GM23338 (cell line): ENCODE results near the gene CCDC28B. TPM values are rescaled to one million over a fixed set of nuclear protein-coding genes. Genes with fewer than 3 reads are reported as not detected.
A peak's percentile ranks its signal among the peaks of the same experiment; 100 is the strongest.

Source experiments
- ATAC-seq: fragments of 200-7000 bp; cut with Tn5 transposase; 3 replicates; pipeline ENCODE4 v1.9.1; 2020
- DNase-seq: peaks from one replicate; pipeline ENCODE4 v3.0.0-alpha.2; 2015; ENCODE audit warnings: low spot score
- H2AFZ ChIP-seq: fragments of 200-600 bp; sonication (generic); 2 replicates; pipeline ENCODE4 v1.8.0; 2016; ENCODE audit warnings: antibody characterized with exemption, mild to moderate bottlenecking, moderate library complexity
- H3F3A ChIP-seq: fragments of 200-600 bp; sonication (generic); replicated peaks from 2 replicates; pipeline ENCODE4 v1.8.0; 2017; ENCODE audit warnings: antibody characterized with exemption, mixed run types, low read depth
- H3K27ac ChIP-seq: fragments of 200-600 bp; sonication (generic); 2 replicates; pipeline ENCODE4 v1.6.1; 2016; ENCODE audit warnings: low read depth
- H3K27me3 ChIP-seq: fragments of 200-600 bp; sonication (generic); 2 replicates; pipeline ENCODE4 v1.8.0; 2016; ENCODE audit warnings: mild to moderate bottlenecking, mixed run types, moderate library complexity; ENCODE audit not compliant: insufficient read depth
- H3K36me3 ChIP-seq: fragments of 200-600 bp; sonication (generic); 2 replicates; pipeline ENCODE4 v1.8.0; 2016; ENCODE audit warnings: mild to moderate bottlenecking; ENCODE audit not compliant: insufficient read depth
- H3K4me1 ChIP-seq: fragments of 200-600 bp; sonication (generic); 2 replicates; pipeline ENCODE4 v1.8.0; 2016; ENCODE audit warnings: mild to moderate bottlenecking, moderate library complexity; ENCODE audit not compliant: insufficient read depth
- H3K4me2 ChIP-seq: fragments of 200-600 bp; sonication (generic); 2 replicates; pipeline ENCODE4 v1.7.1; 2017; ENCODE audit warnings: mixed run types
- H3K4me3 ChIP-seq: fragments of 200-600 bp; sonication (generic); 2 replicates; pipeline ENCODE4 v1.6.1; 2016; ENCODE audit warnings: mixed run types
- H3K79me2 ChIP-seq: fragments of 200-600 bp; sonication (generic); replicated peaks from 2 replicates; pipeline ENCODE4 v1.8.0; 2017; ENCODE audit warnings: mild to moderate bottlenecking; ENCODE audit not compliant: insufficient read depth
- H3K9me2 ChIP-seq: fragments of 200-600 bp; sonication (generic); 2 replicates; pipeline ENCODE4 v1.8.0; 2017; ENCODE audit not compliant: insufficient read depth
- H4K20me1 ChIP-seq: fragments of 200-600 bp; sonication (generic); replicated peaks from 2 replicates; pipeline ENCODE4 v1.8.0; 2017; ENCODE audit warnings: mild to moderate bottlenecking; ENCODE audit not compliant: insufficient read depth
- H3K27ac Mint-ChIP-seq: 2 replicates; pipeline ENCODE4 v1.8.0; 2020; ENCODE audit warnings: inconsistent platforms, mild to moderate bottlenecking, moderate library complexity, mixed read lengths
- H3K27me3 Mint-ChIP-seq: 3 replicates; pipeline ENCODE4 v1.8.0; 2022; ENCODE audit warnings: low read depth, mild to moderate bottlenecking, moderate library complexity, mixed read lengths, inconsistent platforms; ENCODE audit not compliant: insufficient read depth, poor library complexity
- H3K36me3 Mint-ChIP-seq: 3 replicates; pipeline ENCODE4 v1.8.0; 2021; ENCODE audit warnings: low read depth, mild to moderate bottlenecking, inconsistent platforms, moderate library complexity, mixed read lengths
- H3K4me1 Mint-ChIP-seq: 3 replicates; pipeline ENCODE4 v1.8.0; 2020; ENCODE audit warnings: mild to moderate bottlenecking, inconsistent platforms, mixed read lengths
- H3K4me3 Mint-ChIP-seq: 3 replicates; pipeline ENCODE4 v1.8.0; 2021; ENCODE audit warnings: moderate library complexity, mild to moderate bottlenecking, inconsistent platforms, mixed read lengths
- H3K9me3 Mint-ChIP-seq: 3 replicates; pipeline ENCODE4 v1.8.0; 2020; ENCODE audit warnings: moderate library complexity, mild to moderate bottlenecking, inconsistent platforms, mixed read lengths
- CREB1 ChIP-seq: fragments of 250-450 bp; sonication (Bioruptor Pico); IDR thresholded peaks from 2 replicates; pipeline ENCODE4 v1.5.0; 2020; ENCODE audit warnings: low read depth, mild to moderate bottlenecking, moderate library complexity
- CTCF ChIP-seq, 2 experiments: fragments of 200-600 bp in 1 of 2; sonication (generic) in 1 of 2; conservative IDR thresholded peaks; 2 replicates each; pipeline versions ENCODE4 v1.5.1 to v1.6.1; 2016 to 2017; ENCODE audit warnings: antibody characterized with exemption in 2 of 2, low read depth in 2 of 2, mild to moderate bottlenecking in 2 of 2, moderate library complexity in 1 of 2
- EZH2 ChIP-seq: fragments of 200-600 bp; sonication (generic); IDR thresholded peaks from one replicate; pipeline ENCODE4 v1.8.0; 2017; ENCODE audit warnings: antibody characterized with exemption, mild to moderate bottlenecking, low read depth; ENCODE audit not compliant: unreplicated experiment
- EZH2phosphoT487 ChIP-seq: fragments of 200-600 bp; sonication (generic); IDR thresholded peaks from one replicate; pipeline ENCODE4 v1.8.1; 2018; ENCODE audit warnings: antibody characterized with exemption; ENCODE audit not compliant: unreplicated experiment
- JUNB ChIP-seq: IDR thresholded peaks from one replicate; pipeline ENCODE4 v1.6.1; 2016; ENCODE audit warnings: antibody characterized with exemption; ENCODE audit not compliant: unreplicated experiment
- NANOG ChIP-seq: IDR thresholded peaks from 2 replicates; pipeline ENCODE4 v1.6.1; 2016; ENCODE audit warnings: antibody characterized with exemption, borderline replicate concordance
- POLR2AphosphoS5 ChIP-seq: IDR thresholded peaks from 2 replicates; pipeline ENCODE4 v1.6.1; 2016; ENCODE audit warnings: antibody characterized with exemption, low read depth
- REST ChIP-seq: IDR thresholded peaks from one replicate; pipeline ENCODE4 v1.6.1; 2018; ENCODE audit warnings: antibody characterized with exemption; ENCODE audit not compliant: unreplicated experiment
- STAT1 ChIP-seq: IDR thresholded peaks from one replicate; pipeline ENCODE4 v1.6.1; 2016; ENCODE audit warnings: antibody characterized with exemption; ENCODE audit not compliant: unreplicated experiment
- ZNF114 ChIP-seq: fragments of 250-450 bp; sonication (Bioruptor Pico); IDR thresholded peaks from 2 replicates; pipeline ENCODE4 v1.5.0; 2020; ENCODE audit warnings: mild to moderate bottlenecking, moderate library complexity
- ZNF331 ChIP-seq: fragments of 250-450 bp; sonication (Bioruptor Pico); IDR thresholded peaks from 2 replicates; pipeline ENCODE4 v1.5.0; 2020; ENCODE audit warnings: low read depth, mild to moderate bottlenecking, moderate library complexity
- ZNF462 ChIP-seq: fragments of 250-450 bp; sonication (Bioruptor Pico); IDR thresholded peaks from 2 replicates; pipeline ENCODE4 v1.5.0; 2020; ENCODE audit warnings: mild to moderate bottlenecking, moderate library complexity
- polyA plus RNA-seq: library from polyadenylated mRNA; unstranded; fragments of >200 nt; fragmentation: Nextera tagmentation; extraction: Ambion mirVana; gene quantifications from 2 replicates; pipeline ENCODE4 v1.2.1, GENCODE V29; 2016
- total RNA-seq: library from RNA; depleted of rRNA; stranded (reverse); fragments of >200 nt; shearing (Covaris generic); gene quantifications from 2 replicates; pipeline ENCODE4 v1.2.3, GENCODE V29; 2014
- TF ChIP-seq, protein P1 (sequence below): IDR thresholded peaks from 2 replicates; pipeline ENCODE4 v1.6.1; 2016; ENCODE audit warnings: antibody characterized with exemption

CCDC28B gene
- total and polyA plus RNA-seq, 2 experiments from 2014 or later: 8.7 to 35.2 TPM

DNA sequence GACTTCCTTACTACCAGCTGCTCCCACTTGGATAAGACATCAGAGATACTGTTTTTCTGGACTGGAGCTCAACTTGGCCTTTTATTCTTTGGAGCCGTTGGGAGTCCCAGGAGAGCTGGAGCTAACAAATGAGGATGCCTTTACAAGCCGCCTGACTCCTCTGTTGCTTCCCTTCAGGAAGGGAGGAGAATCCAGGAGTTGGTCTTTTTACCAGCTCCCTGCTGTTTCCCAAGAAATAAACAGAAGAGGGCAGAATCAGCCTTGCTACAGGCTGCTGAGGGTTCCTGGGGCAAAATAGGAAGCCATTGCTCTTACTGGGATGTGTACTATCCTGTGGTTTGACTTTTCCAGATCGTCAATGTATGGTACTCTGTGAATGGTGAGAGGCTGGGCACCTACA is 23.3 kb downstream of the CCDC28B start:
- H3K4me1 Mint-ChIP-seq: peaks cover 17% of the 10 kb centered on the region
- peaks cover 53% of the 10 kb centered on the region for H3K36me3 Mint-ChIP-seq
- H3K27ac ChIP-seq: peak overlapping the region; percentile 50; the same call in 1 of the 2 replicates

More for the DNA sequence above, 23.3 kb downstream of the CCDC28B start:
- H3K27me3 Mint-ChIP-seq: peaks cover 5% of the 10 kb centered on the region
- H3K27ac Mint-ChIP-seq: no peak overlapping the region
- no peak for ATAC-seq
- H3K4me2 ChIP-seq: no peak overlapping the region; the same call in 1 of the 2 replicates
- H2AFZ ChIP-seq: no peak overlapping the region
- H3F3A ChIP-seq: peaks cover 15% of the 10 kb centered on the region
- H3K4me3 Mint-ChIP-seq: peak overlapping the region; percentile 99
- no peak for DNase-seq
- H3K36me3 ChIP-seq: peaks cover 45% of the 10 kb centered on the region
- peaks cover 10% of the 10 kb centered on the region for H3K4me1 ChIP-seq
- peaks cover 10% of the 10 kb centered on the region for H4K20me1 ChIP-seq
- TF ChIP-seq JUNB (no peak), EZH2phosphoT487 (no peak), STAT1 (no peak), CREB1 (CRISPR knock-in tag) (no peak), POLR2AphosphoS5 (no peak), NANOG (no peak), CTCF (conservative IDR thresholded peaks at IDR 0.05; ENCODE audit: low read depth in 2 of 2) (no peak), REST (no peak), EZH2 (no peak), ZNF462 (CRISPR knock-in tag) (no peak), ZNF331 (CRISPR knock-in tag) (no peak), ZNF114 (CRISPR knock-in tag) (no peak)
- TF ChIP-seq, protein P1, sequence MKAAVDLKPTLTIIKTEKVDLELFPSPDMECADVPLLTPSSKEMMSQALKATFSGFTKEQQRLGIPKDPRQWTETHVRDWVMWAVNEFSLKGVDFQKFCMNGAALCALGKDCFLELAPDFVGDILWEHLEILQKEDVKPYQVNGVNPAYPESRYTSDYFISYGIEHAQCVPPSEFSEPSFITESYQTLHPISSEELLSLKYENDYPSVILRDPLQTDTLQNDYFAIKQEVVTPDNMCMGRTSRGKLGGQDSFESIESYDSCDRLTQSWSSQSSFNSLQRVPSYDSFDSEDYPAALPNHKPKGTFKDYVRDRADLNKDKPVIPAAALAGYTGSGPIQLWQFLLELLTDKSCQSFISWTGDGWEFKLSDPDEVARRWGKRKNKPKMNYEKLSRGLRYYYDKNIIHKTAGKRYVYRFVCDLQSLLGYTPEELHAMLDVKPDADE: no peak
- peak overlapping the region; percentile 93 for H3K4me3 ChIP-seq
- no peaks in the 10 kb centered on the region for H3K9me2 ChIP-seq
- peaks cover 30% of the 10 kb centered on the region for H3K79me2 ChIP-seq
- H3K9me3 Mint-ChIP-seq: no peaks in the 10 kb centered on the region
- no peaks in the 10 kb centered on the region for H3K27me3 ChIP-seq
